ENCODE results near the gene UQCRC2.
"Not testable (repeated sequence)": the region's sequence is repeated elsewhere in the genome, so short reads cannot be mapped to it uniquely, and the experiment has no call there.

UQCRC2 gene

DNA sequence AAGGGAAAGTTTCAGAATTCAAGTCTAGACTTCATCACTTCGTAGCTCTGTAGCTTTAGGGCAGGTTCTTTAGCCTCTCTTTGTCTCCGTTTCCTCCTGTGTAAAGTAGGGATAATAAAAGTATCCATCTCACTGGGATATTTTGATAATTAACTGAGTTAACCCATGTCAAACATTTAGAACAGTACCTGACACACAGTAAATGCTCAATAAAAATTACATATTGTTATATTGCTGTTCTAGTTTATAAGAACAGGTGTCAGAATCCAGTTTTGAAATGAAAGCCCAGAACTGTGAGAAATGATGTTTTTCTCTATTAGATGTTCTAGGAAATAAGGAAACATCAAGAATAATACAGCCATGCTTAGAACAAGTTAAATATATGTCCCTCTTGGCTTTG is 59.1 kb downstream of the UQCRC2 start:
- DNase-seq, result no peak

DNA sequence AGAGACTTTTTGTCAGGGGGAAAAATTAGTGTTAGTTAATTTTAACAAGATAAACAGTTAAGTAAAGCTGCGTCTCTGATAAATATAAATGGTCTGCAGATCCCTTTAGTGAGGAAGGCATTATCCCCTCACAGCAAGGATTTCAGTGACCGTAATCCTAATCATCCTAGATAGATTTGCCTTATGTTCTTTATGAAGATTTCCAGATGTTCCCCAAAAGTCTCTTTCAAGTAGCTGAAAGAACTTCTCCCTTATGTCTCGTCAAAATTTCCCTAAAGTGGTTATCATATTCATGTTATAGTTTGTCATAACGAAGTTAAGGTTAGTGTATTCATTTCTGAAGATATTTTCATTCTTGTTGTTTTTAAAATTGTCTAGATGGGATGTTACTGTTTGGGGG is 60.3 kb downstream of the UQCRC2 start:
- no peak for DNase-seq

DNA sequence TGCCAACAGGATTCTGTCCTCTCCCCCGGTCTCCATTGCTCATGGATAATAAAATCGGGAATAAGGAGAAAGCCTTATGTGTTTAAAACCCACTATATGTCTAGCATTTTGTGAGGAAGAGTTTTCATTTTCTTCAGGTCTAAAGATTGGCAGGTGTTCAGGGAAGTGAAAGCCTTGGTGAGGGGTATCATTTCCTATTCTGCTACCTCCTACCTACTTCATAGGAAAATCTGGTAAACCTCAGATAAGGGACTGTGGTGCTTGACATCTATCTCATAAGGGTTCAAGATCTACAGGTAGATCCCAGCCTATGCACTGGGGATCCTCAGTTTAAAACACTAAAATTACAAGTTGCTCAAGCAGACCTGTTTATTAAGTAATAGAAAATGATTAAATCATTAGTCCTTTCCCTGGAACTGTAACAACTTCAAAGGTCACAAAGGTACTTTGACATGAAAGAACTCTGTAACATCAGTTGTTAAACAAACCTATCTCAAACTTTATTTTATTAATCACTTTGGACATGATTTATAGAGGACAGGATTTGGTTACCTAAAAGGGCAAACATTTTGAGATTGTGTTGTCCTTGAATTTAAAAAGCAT is 61.2 kb downstream of the UQCRC2 start:
- DNase-seq, result no peak

DNA sequence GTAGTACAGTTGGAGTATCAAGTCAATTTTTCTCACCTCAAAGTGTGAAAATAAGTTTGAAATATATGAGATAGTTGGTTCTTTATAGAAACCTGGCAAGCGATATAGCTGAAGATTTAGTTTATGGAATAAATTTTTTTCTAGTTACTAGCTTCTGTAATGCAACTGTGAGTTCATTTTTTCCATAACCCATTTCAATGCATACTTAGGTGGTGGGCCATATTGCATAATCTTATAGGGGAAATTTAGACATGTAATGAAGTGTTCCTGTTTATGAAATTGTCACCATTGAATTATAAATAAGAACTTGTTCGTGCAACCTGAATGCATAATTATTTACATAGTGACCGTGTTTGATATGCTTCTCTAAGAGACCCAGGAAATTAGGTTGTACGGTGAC is 63.8 kb downstream of the UQCRC2 start:
- DNase-seq, result no peak

DNA sequence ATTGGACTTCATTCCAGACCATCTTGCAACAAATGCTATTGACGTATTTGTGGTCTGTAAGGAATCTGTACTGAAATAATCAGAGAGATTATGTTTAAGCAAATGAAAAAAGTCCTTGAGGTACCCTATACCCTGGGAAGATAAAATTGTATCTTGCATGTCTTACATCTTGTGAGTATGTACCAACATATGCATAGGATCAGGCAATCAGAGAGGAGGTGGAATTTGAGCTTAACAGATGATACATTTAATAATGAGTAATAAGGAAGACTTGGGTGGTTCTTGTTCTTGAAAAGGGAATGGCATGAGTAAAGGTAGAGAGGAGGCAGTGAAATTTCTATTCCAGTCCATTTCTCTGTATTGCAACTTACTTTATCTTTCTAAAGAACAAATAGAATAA is 65.4 kb downstream of the UQCRC2 start:
- no peak for DNase-seq

DNA sequence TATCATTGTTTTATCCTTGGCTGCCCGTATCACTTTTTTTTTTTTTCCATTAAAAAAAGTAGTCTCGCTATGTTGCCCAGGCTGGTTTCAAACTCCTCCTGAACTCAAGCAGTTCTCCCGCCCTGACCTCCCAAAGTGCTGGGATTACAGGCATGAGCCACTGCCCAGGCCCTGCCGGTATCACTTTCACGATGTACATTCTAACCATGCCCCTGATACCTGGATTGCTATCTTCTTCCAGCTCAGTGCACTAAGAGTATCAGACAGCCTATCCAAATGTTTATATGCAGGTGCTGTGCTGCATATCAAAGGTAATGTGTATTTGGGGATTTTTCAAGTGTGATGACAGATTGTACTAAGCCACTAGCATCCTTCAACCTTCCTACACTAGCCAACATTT is 69.0 kb downstream of the UQCRC2 start:
- no peak for DNase-seq

DNA sequence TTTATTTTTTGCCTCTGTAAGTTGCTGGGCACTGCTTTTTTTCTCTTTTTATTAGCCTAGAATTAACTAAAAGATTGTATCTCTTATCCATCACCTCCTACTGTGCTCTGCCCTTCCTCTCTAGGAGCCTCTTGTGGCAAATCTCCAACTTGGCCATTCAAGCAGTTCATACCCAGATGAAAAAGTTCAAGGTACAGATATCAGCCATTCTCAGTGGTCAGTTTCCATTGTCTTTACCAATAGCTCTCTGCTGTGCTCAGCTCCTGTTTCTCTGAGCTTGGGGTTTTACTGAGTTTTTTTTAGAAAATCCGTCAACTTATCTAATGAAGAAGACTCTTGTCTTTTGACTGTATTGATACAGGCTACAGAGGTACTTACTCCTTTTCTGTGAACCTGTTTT is 70.3 kb downstream of the UQCRC2 start:
- no peak for DNase-seq

DNA sequence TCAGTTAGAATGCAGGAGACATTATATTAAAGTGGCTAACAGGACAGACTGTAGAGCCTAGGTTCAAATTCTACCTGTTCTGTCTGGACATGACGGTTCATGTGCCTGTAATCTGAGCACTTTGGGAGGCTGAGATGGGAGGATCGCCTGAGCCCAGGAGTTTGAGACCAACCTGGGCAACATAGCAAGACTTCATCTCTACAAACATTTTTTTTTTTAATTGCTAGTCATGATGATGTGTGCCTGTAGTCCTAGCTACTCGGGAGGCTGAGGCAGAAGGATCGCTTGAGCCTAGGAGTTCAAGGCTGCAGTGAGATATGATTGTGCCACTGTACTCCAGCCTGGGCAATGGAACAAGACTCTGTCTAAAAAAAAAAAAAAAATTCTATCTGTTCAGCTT is 71.6 kb downstream of the UQCRC2 start:
- not testable (repeated sequence) for DNase-seq

DNA sequence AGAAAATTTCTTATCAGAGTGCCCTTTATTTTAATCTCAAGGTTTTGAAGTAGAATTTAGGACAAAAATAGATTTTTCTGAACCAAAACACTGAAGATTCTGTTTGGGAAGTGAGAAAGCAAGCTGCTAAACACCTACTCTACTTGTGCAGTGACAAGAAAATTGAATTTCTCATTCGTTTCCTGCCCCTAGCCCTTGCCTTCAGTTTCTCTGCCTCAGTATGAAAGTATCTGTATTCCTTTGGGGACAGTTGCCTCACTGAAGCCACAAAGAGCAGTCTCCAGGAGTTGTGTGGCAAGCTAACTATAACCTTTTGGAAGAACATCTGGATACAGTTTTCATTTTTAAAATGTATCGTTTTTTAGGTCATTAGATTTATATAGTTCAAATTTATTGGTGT is 74.5 kb downstream of the UQCRC2 start:
- no peak for DNase-seq

DNA sequence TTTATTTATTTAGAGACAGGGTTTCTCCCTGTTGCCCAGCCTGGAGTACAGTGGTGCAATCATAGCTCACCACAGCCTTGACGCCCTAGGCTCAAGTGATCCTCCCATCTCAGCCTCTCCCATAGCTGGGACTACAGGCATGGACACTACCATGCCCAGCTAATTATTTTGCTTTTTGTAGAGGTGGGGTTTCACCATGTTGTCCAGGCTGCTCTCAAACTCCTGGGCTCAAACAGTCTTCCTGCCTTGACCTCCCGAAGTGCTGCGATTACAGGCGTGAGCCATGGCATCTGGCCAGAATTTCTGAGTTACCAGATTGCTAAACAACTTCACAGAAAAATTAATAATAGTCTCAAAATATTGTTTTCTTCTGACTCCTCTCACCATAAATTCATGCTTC is 76.5 kb downstream of the UQCRC2 start:
- DNase-seq, result no peak

DNA sequence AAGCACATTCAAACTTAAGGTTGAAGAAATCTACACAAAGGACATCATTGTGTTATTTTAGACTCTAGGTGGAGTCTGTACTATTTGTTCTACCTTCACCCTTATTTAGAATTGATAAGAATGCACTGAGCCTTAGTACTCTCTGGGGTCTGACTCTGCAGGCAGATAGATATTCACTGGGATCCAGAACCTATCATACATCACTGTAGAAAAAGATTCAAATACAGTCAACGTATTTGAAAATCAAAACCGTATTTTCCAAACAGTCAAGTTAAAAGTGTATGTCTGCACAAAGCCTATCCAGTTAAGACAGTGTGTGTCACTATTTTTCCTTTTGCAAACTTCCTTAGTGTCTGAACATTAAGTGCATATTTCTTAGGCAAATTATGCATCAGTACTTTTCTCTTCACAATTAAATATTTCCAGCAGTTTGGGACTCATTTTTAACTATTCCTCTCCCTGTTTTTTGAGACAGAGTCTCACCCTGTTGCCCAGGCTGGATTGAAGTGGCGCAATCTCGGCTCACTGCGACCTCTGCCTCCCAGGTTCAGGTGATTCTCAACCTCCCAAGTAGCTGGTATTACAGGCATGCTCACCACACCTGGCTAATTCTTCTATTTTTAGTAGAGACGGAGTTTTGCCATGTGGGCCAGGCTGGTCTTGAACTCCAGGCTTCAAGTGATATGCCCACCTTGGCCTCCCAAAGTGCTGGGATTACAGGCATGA is 77.1 kb downstream of the UQCRC2 start:
- DNase-seq, result no peak

DNA sequence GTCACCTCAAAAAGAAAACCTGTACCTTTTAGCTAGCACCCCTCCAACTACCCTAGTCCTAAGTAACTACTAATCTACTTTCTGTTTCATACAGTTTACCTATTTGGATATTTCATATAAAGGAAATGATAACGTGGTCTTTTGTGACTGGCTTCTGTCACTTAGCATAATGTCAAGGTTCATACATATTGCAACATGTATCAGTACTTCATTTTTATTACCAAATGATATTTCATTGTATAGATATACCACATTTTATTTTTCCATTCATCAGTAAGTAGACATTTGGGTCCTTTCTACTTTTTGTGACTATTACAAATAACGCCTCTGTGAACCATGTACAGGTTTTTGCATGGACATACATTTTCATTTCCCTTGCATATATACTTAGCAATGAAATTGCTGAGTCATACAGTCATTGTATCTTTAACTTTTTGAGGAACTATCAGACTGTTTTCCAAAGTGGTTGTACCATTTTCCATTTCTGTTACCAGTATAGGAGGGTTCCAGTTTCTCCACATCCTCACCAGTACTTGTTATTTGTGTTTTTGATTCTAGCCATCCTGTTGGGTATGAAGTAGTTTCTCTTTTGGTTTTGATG is 78.4 kb downstream of the UQCRC2 start:
- no peak for DNase-seq

Measured in DMS153 (cell line).